Lung microvascular endothelial cell (primary cell): ENCODE results near the gene SULT1A1. TPM values are rescaled to one million over a fixed set of nuclear protein-coding genes. Genes with fewer than 3 reads are reported as not detected.

Experiments
- DNase-seq, 2 donors: peaks; one replicate each; pipeline versions ENCODE4 v3.0.0 to v3.0.0-alpha.2; 2010; ENCODE audit warnings: low read depth in 2 of 2
- total RNA-seq: library from RNA; depleted of rRNA; stranded (reverse); fragments of >200 nt; gene quantifications from 2 replicates; pipeline ENCODE4 v1.2.1, GENCODE V29; 2014

The SULT1A1 gene
- total RNA-seq, 1 donor from 2014 or later: 0.40 TPM

DNA sequence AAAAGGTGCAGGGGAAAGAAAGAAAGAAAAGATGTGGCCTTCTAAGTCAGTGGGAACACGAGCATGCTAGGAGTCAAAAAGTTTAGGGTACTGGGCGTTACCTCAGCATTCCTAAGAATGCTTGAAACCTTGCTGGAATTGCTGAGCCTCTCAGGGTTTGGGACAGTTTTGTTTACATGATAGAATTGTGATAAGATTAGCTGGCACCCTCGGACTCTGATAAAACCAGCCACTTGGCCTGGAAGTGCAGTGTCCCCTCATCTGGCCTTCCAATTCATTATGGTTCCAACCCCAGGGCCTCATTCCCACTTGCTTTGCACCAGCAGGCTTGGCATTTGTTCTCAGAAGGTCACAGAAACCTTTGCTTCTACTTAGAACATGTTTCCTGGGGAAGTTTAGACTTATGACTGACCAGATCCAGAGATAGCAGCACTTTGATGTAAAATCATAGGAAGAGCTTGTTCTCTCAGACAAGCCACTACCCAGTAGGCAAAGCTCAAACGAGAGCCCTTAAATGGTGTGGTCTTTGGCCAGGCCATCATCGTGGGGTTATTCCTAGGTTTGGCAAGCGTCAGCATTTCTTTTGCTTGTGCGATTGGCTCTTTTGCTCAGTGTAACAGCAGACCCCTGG, 48.2 kb downstream of the SULT1A1 start:
- peak in 1 of 2 donors; percentile 69 for DNase-seq

- DNase-seq: no peak
Measured at GRCh38 chr16:28558456-28558855, 51.4 kb downstream of the SULT1A1 start.

- no peak for DNase-seq
Measured at GRCh38 chr16:28556914-28557320, 52.9 kb downstream of the SULT1A1 start.

- DNase-seq: no peak
Measured at GRCh38 chr16:28555561-28555960, 54.3 kb downstream of the SULT1A1 start.

Other genes with a start within 250 kb of the SULT1A1 start
- gene NPIPB6, start 246.5 kb downstream of the SULT1A1 start, total RNA-seq: not detected in 2 replicates
- gene EIF3CL, start 206.2 kb downstream of the SULT1A1 start, total RNA-seq: 86.1 and 89.8 TPM in 2 replicates
- gene NPIPB7, start 137.7 kb downstream of the SULT1A1 start, total RNA-seq: not detected in 2 replicates
- gene CLN3, start 118.0 kb downstream of the SULT1A1 start, total RNA-seq: 12.9 and 21.2 TPM in 2 replicates
- not detected in 2 replicates for gene APOBR, start 115.4 kb downstream of the SULT1A1 start, total RNA-seq
- gene IL27, start 103.2 kb downstream of the SULT1A1 start, total RNA-seq: not detected in 2 replicates
- gene NUPR1, start 71.1 kb downstream of the SULT1A1 start, total RNA-seq: 0.44 and 11.9 TPM in 2 replicates
- 5.9 and 9.1 TPM in 2 replicates for gene SGF29, start 56.1 kb downstream of the SULT1A1 start, total RNA-seq
- gene SULT1A2, start 13.0 kb downstream of the SULT1A1 start, total RNA-seq: not detected in 2 replicates
- gene NPIPB8, start 28.0 kb upstream of the SULT1A1 start, total RNA-seq: 0.20 TPM in 1 of 2 replicates, not detected in the other
- gene EIF3C, start 101.4 kb upstream of the SULT1A1 start, total RNA-seq: 171 and 216 TPM in 2 replicates
- gene NPIPB9, start 141.7 kb upstream of the SULT1A1 start, total RNA-seq: 0.44 and 1.4 TPM in 2 replicates
- gene ATXN2L, start 213.0 kb upstream of the SULT1A1 start, total RNA-seq: 15.7 and 22.8 TPM in 2 replicates
- 88.9 and 94.6 TPM in 2 replicates for gene TUFM, start 236.3 kb upstream of the SULT1A1 start, total RNA-seq